Endodermal cell (in vitro differentiated cells): ENCODE measurements around the gene IL11RA. TPM values are rescaled to one million over a fixed set of nuclear protein-coding genes. Genes with fewer than 3 reads are reported as not detected.
A peak's percentile ranks its signal among the peaks of the same experiment; 100 is the strongest.

Source experiments
- DNase-seq: peaks from one replicate; pipeline ENCODE4 v3.0.0-alpha.2; 2017
- H3K27ac ChIP-seq: 2 replicates; pipeline ENCODE4 v1.5.1; 2013; ENCODE audit warnings: mild to moderate bottlenecking, low read depth, low read length, moderate library complexity
- H3K27me3 ChIP-seq: 2 replicates; pipeline ENCODE4 v1.6.1; 2013; ENCODE audit warnings: mild to moderate bottlenecking, low read length, moderate library complexity; ENCODE audit not compliant: insufficient read depth, control insufficient read depth, poor library complexity, severe bottlenecking
- H3K36me3 ChIP-seq: 2 replicates; pipeline ENCODE4 v1.7.0; 2013; ENCODE audit warnings: mild to moderate bottlenecking, low read length, moderate library complexity; ENCODE audit not compliant: control insufficient read depth, insufficient read depth
- H3K4me1 ChIP-seq: one replicate; pipeline ENCODE4 v1.7.0; 2013; ENCODE audit warnings: low read length; ENCODE audit not compliant: control insufficient read depth, insufficient read depth
- H3K4me3 ChIP-seq: 2 replicates; pipeline ENCODE4 v1.5.1; 2013; ENCODE audit warnings: mild to moderate bottlenecking, low read length, moderate library complexity
- H3K9ac ChIP-seq: 2 replicates; pipeline ENCODE4 v1.6.1; 2013; ENCODE audit warnings: mild to moderate bottlenecking, low read length, moderate library complexity; ENCODE audit not compliant: poor library complexity, severe bottlenecking; ENCODE audit errors: extremely low read depth
- H3K9me3 ChIP-seq: 2 replicates; pipeline ENCODE4 v1.6.1; 2013; ENCODE audit warnings: mild to moderate bottlenecking, low read length, moderate library complexity; ENCODE audit not compliant: control insufficient read depth
- H3K27ac Mint-ChIP-seq: 2 replicates; pipeline ENCODE4 v1.8.0; 2020; ENCODE audit warnings: mixed read lengths
- H3K27me3 Mint-ChIP-seq: 2 replicates; pipeline ENCODE4 v1.8.0; 2021; ENCODE audit warnings: mild to moderate bottlenecking, mixed read lengths; ENCODE audit not compliant: insufficient read depth
- H3K36me3 Mint-ChIP-seq: 2 replicates; pipeline ENCODE4 v1.8.0; 2020; ENCODE audit warnings: low read depth, mixed read lengths
- H3K4me1 Mint-ChIP-seq: 2 replicates; pipeline ENCODE4 v1.8.0; 2020; ENCODE audit warnings: mixed read lengths
- H3K4me3 Mint-ChIP-seq: 2 replicates; pipeline ENCODE4 v1.8.0; 2020; ENCODE audit warnings: mild to moderate bottlenecking, moderate library complexity, mixed read lengths
- H3K9me3 Mint-ChIP-seq: 2 replicates; pipeline ENCODE4 v1.8.0; 2020; ENCODE audit warnings: mild to moderate bottlenecking, mixed read lengths
- CTCF ChIP-seq: fragments of 200-600 bp; sonication (generic); conservative IDR thresholded peaks from 2 replicates; pipeline ENCODE4 v1.5.0; 2021; ENCODE audit warnings: antibody characterized with exemption, mild to moderate bottlenecking
- WGBS, 2 experiments: methylation state at CpG; one replicate each; pipeline versions ENCODE4 v1.1.5 to v1.1.7; 2013; ENCODE audit warnings: missing lambda C conversion rate in 2 of 2, mixed read lengths in 1 of 2; ENCODE audit not compliant: insufficient coverage in 1 of 2, insufficient read length in 1 of 2; 5-methylcytosine and 5-hydroxymethylcytosine counted together
- total RNA-seq, 2 donors: library from RNA; stranded (reverse); fragmentation: NEBNext Ultra II Directional in 1 of 2; extraction: Animal tissue kit (Norgen Biotek cat#: 25700) in 1 of 2; gene quantifications; 2 replicates in 1 of 2; 3 replicates in 1 of 2; pipeline ENCODE4 v1.2.1, GENCODE V29; 2021

The IL11RA gene
- total RNA-seq, 2 donors from 2014 or later, result 6.9 to 12.7 TPM

DNA sequence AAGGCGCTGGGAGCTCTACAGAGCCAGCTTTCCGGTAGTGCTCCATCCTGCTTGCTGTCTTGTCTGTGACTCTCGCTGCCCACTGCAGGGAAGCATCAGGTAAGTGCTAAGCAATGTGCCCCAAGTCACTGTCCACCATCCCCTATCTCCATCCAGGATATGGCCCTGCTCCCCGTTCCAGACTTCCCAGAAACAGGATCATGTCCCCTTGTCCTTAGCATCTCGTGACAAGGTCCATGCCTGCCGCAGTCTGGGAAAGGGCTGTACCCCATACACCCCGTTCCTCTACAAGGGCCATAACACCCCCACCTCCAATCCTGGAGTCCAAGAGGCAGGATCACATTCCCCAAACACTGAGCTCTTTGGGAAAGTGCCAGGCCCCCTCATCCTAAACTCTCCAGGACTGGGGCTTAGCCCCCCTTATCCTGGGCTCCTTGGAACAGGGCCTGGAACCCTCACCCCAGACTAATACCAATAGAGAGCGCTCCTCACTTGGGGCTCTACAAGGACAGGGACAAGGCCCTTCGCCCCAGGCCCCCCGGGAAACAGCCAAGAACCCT lies 40.7 kb upstream of the IL11RA start:
- H3K27me3 Mint-ChIP-seq, result peaks cover 1% of the 10 kb centered on the region
- H3K4me3 Mint-ChIP-seq, result peak overlapping the region; percentile 85
- H3K4me1 Mint-ChIP-seq, result peaks cover 18% of the 10 kb centered on the region
- Histone ChIP-seq H3K4me3 (peak overlapping the region; percentile 90), H3K36me3 (peaks cover 11% of the 10 kb centered on the region), H3K27ac (peak overlapping the region; percentile 4), H3K9me3 (no peaks in the 10 kb centered on the region), H3K4me1 (no peaks in the 10 kb centered on the region), H3K27me3 (no peaks in the 10 kb centered on the region), H3K9ac (peak overlapping the region; percentile 81)
- H3K27ac Mint-ChIP-seq, result peak overlapping the region; percentile 86
- DNase-seq, result no peak
- WGBS, 2 experiments, result 62 to 70% methylated on average over 7 to 10 of the region's 10 CpGs
- H3K36me3 Mint-ChIP-seq, result peaks cover 17% of the 10 kb centered on the region
- H3K9me3 Mint-ChIP-seq, result no peaks in the 10 kb centered on the region
- TF ChIP-seq CTCF, result no peak

DNA sequence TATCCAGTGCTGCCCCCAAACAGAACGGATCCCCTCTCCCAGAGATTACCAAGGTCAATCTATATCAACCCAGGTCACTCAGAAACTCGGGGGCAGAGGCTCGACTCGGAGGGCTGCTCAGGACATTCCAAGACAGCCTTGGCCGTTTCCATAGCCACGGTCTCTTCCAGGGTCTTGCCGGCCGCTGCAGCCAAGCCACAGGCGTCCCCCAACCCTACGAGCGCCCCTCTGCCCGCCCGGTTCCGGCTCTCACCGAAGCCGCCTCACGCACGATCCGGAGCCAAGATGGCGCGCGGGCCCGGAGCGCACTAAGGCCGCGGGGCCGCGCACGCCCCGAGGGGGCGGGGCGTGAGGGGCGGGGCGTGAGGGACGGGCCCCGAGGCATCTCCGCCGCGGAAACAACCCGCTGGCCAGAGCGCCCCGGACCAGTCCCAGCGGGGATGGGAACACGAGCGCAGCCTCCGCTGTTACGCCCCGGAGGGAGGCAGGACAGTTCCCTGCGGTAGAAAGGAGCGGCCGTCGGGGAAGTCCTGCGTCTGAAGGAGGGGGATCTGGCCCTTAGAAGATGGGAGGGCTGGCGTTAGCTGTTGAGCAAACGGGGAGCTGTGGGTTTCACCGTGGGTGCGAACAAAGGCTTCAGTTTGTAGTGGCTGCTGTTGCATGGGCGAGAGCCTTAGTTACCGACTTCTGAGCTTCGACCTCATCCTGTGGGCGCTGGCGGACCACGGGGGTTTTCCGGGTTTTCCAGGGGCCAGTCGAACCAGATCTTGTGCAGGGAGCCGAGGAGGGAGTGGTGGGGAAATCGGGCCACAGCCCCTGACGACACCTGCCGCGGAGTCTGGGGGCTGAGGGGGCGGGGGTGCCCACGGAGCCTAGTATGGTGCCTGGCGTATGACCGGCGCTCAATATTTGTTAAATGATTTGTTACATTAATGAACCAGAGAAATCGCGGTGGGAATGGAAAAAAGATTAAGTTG lies 39.9 kb upstream of the IL11RA start, which contains the start of gene RPP25L:
TSS of gene RPP25L (minus strand) at position 287 of the 977 bp plus-strand sequence. CDS start 801 bp downstream, outside the sequence.
- 2% methylated on average over 37 to 77 of the region's 77 CpGs for WGBS, 2 experiments
- DNase-seq, result peak; percentile 92
- no peak for TF ChIP-seq CTCF
- Histone ChIP-seq H3K27ac (peak within 1 kb of the TSS; percentile 90), H3K27me3 (no peaks in the 10 kb centered on the region), H3K36me3 (peaks cover 17% of the 10 kb centered on the region), H3K4me1 (no peaks in the 10 kb centered on the region), H3K9ac (peak within 1 kb of the TSS; percentile 81), H3K4me3 (peak within 1 kb of the TSS; percentile 90), H3K9me3 (no peaks in the 10 kb centered on the region)
- Mint-ChIP-seq H3K36me3 (peaks cover 22% of the 10 kb centered on the region), H3K4me1 (peaks cover 18% of the 10 kb centered on the region), H3K4me3 (peak within 1 kb of the TSS; percentile 85), H3K27me3 (peaks cover 1% of the 10 kb centered on the region), H3K27ac (peak within 1 kb of the TSS; percentile 86), H3K9me3 (no peaks in the 10 kb centered on the region)

GRCh38 chr9:34612788-34613390 lies 39.1 kb upstream of the IL11RA start:
- peak overlapping the region; percentile 90 for H3K4me3 ChIP-seq
- DNase-seq, result peak; percentile 93
- peak; percentile 92 for TF ChIP-seq CTCF
- H3K9me3 ChIP-seq, result no peaks in the 10 kb centered on the region
- no peaks in the 10 kb centered on the region for H3K27me3 ChIP-seq
- no peaks in the 10 kb centered on the region for H3K4me1 ChIP-seq
- H3K9ac ChIP-seq, result peak overlapping the region; percentile 81
- peaks cover 24% of the 10 kb centered on the region for H3K36me3 ChIP-seq
- no peak overlapping the region for H3K27ac Mint-ChIP-seq
- H3K4me1 Mint-ChIP-seq, result peaks cover 18% of the 10 kb centered on the region
- H3K36me3 Mint-ChIP-seq, result peaks cover 27% of the 10 kb centered on the region
- H3K9me3 Mint-ChIP-seq, result no peaks in the 10 kb centered on the region
- H3K27ac ChIP-seq, result peak overlapping the region; percentile 90
- H3K27me3 Mint-ChIP-seq, result peaks cover 1% of the 10 kb centered on the region
- peak overlapping the region; percentile 85 for H3K4me3 Mint-ChIP-seq
- WGBS, 2 experiments, result 4 to 7% methylated on average over 12 to 15 of the region's 15 CpGs
